Muscle layer of duodenum (tissue), 2 donors: ENCODE measurements around the gene SLC25A6.
A peak's percentile ranks its signal among the peaks of the same experiment; 100 is the strongest.

ENCODE experiments used
- H3K27ac ChIP-seq: one replicate; pipeline ENCODE4 v1.7.0; 2013; ENCODE audit warnings: mild to moderate bottlenecking, low read length
- H3K27me3 ChIP-seq: one replicate; pipeline ENCODE4 v1.7.0; 2013; ENCODE audit warnings: low read depth, mild to moderate bottlenecking, control low read depth, low read length
- H3K36me3 ChIP-seq, 2 donors: one replicate each; pipeline ENCODE4 v1.7.0; 2013; ENCODE audit warnings: low read length in 2 of 2, control low read depth in 1 of 2, mild to moderate bottlenecking in 1 of 2; ENCODE audit not compliant: insufficient read depth in 2 of 2, control insufficient read depth in 1 of 2
- H3K4me1 ChIP-seq, 2 donors: one replicate each; pipeline ENCODE4 v1.7.0; 2013; ENCODE audit warnings: low read length in 2 of 2, mild to moderate bottlenecking in 2 of 2, control low read depth in 1 of 2, moderate library complexity in 1 of 2; ENCODE audit not compliant: insufficient read depth in 2 of 2, control insufficient read depth in 1 of 2
- H3K4me3 ChIP-seq, 2 donors: one replicate each; pipeline ENCODE4 v1.7.0; 2013; ENCODE audit warnings: low read length in 2 of 2, low read depth in 1 of 2, mild to moderate bottlenecking in 1 of 2
- H3K9me3 ChIP-seq, 2 donors: one replicate each; pipeline ENCODE4 v1.7.0; 2013; ENCODE audit warnings: low read length in 2 of 2, control low read depth in 1 of 2, mild to moderate bottlenecking in 1 of 2; ENCODE audit not compliant: control insufficient read depth in 1 of 2
- donor health status: healthy.

SLC25A6 gene

GRCh38 chrX:1422135-1422465 lies 30.2 kb upstream of the SLC25A6 start:
- Histone ChIP-seq H3K4me1 (no peaks in the 10 kb centered on the region), H3K36me3 (peaks cover 25 to 77% of the 10 kb centered on the region in 2 donors), H3K9me3 (peaks cover 0 to 17% of the 10 kb centered on the region in 2 donors), H3K4me3 (no peak overlapping the region), H3K27ac (no peak overlapping the region), H3K27me3 (no peaks in the 10 kb centered on the region)

- Histone ChIP-seq H3K9me3 (peaks cover 0 to 17% of the 10 kb centered on the region in 2 donors), H3K27me3 (no peaks in the 10 kb centered on the region), H3K4me3 (no peak overlapping the region), H3K27ac (no peak overlapping the region), H3K4me1 (no peaks in the 10 kb centered on the region), H3K36me3 (peaks cover 25 to 80% of the 10 kb centered on the region in 2 donors)
These were observed 29.7 kb upstream of the SLC25A6 start for GRCh38 chrX:1421433-1422134.

DNA sequence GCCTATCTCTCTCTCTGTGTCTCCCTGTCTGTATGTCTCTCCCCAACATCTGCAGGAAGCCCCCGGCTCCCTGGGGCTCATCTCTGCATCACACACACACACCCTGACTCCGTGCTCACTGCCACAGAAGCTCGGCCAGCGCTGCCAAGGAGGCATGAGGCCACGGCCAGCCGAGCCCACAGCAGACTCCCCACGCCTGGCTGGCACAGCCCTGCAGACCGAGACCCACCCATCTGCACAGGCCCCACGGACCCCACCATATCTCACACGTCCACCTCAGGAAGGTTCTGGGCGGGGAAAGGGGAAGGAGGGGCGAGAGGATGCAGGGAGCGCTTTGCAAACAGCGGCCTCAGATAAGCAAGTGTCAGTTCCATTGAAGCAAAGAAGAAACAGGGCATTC lies 28.5 kb upstream of the SLC25A6 start:
- H3K27me3 ChIP-seq: no peaks in the 10 kb centered on the region
- H3K4me3 ChIP-seq: no peak overlapping the region
- H3K36me3 ChIP-seq: peaks cover 27 to 79% of the 10 kb centered on the region in 2 donors
- peaks cover 0 to 17% of the 10 kb centered on the region in 2 donors for H3K9me3 ChIP-seq
- H3K27ac ChIP-seq: no peak overlapping the region
- no peaks in the 10 kb centered on the region for H3K4me1 ChIP-seq

GRCh38 chrX:1419545-1420355 lies 27.8 kb upstream of the SLC25A6 start:
- Histone ChIP-seq H3K4me1 (no peaks in the 10 kb centered on the region), H3K36me3 (peaks cover 22 to 73% of the 10 kb centered on the region in 2 donors), H3K27ac (no peak overlapping the region), H3K27me3 (no peaks in the 10 kb centered on the region), H3K9me3 (peaks cover 0 to 17% of the 10 kb centered on the region in 2 donors), H3K4me3 (no peak overlapping the region)

- Histone ChIP-seq H3K36me3 (peaks cover 22 to 75% of the 10 kb centered on the region in 2 donors), H3K4me1 (no peaks in the 10 kb centered on the region), H3K27ac (no peak overlapping the region), H3K4me3 (no peak overlapping the region), H3K9me3 (peaks cover 0 to 17% of the 10 kb centered on the region in 2 donors), H3K27me3 (no peaks in the 10 kb centered on the region)
These were observed 27.1 kb upstream of the SLC25A6 start for GRCh38 chrX:1418901-1419544.

DNA sequence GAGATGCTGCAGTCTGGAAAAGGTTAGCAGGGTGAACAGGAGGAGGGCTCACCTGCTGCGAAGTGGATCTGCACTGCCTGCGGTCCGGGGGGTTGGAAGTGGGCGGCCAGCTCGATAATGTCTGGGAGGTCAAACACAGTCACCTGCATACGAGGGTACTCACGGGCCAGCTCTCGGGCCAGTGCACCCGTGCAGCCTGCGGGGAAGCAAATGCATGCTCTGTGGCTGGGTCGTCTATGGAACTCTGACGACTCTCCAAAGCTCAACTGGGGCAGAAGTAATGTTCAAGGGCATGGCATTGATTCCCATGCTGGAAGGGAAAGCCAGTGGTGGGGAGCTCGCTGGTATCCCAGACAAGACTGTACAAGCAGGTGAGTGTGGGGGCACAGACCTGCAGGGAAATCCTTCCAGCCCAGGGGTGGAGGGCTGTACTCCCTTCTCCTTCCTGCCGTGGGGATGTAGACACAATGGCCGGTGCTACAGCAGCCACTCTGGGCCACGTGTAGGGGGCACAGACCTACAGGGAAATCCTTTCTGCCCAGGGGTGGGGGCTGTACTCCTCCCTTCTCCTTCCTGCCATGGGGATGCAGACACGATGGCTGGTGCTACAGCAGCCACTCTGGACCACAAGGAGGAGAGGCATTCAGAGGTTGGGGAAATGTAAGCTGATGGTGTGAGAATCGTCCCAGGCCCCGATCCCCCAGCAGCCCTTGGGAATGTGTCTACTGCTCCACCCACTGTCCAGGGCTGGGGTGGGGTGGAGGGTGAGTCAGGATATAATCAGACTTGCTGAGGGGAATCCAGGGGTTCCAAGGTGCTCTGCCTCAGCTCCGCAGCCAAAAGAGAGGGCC lies 26.2 kb upstream of the SLC25A6 start:
- H3K27ac ChIP-seq: no peak overlapping the region
- no peaks in the 10 kb centered on the region for H3K4me1 ChIP-seq
- H3K27me3 ChIP-seq: no peaks in the 10 kb centered on the region
- H3K9me3 ChIP-seq: peaks cover 0 to 17% of the 10 kb centered on the region in 2 donors
- H3K36me3 ChIP-seq: peaks cover 22 to 76% of the 10 kb centered on the region in 2 donors
- H3K4me3 ChIP-seq: peak overlapping the region in 1 of 2 donors; percentile 14

DNA sequence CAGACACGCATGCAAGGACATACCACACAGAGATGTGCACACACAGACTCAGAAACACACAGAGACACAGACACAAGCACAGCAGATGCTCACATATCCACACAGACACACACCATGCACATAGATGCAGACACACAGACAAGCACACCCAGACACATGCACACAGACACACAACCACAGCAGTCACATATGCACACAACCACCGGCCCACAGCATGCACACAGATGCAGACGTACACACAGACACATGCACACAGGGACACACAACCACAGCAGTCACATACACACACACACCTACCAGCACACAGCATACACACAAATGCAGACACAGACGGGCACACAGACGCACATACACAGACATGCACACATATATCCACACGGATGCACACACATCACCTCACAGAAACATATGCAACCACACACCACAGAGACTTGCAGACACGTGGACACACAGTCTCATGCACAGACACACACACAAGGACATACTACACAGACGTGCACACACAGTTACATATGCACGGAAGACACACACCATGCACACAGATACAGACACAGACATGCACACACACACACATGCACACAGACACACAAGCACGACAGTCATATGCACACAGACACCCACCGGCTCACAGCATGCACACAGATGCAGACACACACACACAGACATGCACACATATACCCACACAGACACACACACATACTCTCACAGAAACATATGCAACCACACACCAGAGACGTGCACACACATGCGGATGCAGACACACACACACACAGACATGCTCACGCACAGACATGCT lies 25.2 kb upstream of the SLC25A6 start:
- peaks cover 22 to 76% of the 10 kb centered on the region in 2 donors for H3K36me3 ChIP-seq
- H3K9me3 ChIP-seq: peaks cover 0 to 11% of the 10 kb centered on the region in 2 donors
- no peaks in the 10 kb centered on the region for H3K4me1 ChIP-seq
- H3K4me3 ChIP-seq: no peak overlapping the region
- H3K27me3 ChIP-seq: no peaks in the 10 kb centered on the region
- H3K27ac ChIP-seq: no peak overlapping the region

- H3K9me3 ChIP-seq: peaks cover 0 to 4% of the 10 kb centered on the region in 2 donors
- H3K4me1 ChIP-seq: no peaks in the 10 kb centered on the region
- H3K27ac ChIP-seq: no peak overlapping the region
- H3K27me3 ChIP-seq: no peaks in the 10 kb centered on the region
- H3K36me3 ChIP-seq: peaks cover 18 to 70% of the 10 kb centered on the region in 2 donors
- no peak overlapping the region for H3K4me3 ChIP-seq
These were observed 24.4 kb upstream of the SLC25A6 start for GRCh38 chrX:1416327-1416784.

DNA sequence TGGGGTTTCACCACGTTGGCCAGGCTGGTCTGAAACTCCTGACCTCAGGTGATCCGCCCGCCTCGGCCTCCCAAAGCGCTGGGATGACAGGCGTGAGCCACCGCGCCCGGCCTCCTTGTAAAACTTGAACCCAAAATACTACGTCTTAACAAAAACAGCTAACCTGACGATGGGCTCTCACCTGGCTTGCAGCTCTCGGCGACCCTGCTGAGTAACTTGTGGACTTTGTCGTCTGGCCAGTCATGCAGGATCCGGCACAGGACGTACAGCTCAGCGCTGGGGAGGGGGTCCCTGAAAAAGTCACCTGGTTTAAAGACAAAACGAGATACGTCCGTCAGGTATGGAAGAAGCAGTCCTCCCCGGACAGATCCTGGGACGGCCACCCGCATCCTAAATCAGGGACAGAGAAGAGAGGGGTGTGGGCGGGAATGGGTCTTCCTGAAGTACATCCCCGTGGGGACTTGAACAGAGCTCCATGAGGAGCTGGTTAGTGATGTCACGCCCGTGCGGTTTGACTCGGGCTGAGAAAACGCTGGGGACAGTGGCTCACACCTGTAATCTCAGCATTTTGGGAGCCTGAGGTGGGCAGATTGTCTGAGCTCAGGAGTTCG lies 20.7 kb upstream of the SLC25A6 start:
- Histone ChIP-seq H3K27ac (no peak overlapping the region), H3K9me3 (no peaks in the 10 kb centered on the region), H3K4me3 (no peak overlapping the region), H3K4me1 (no peaks in the 10 kb centered on the region), H3K27me3 (no peaks in the 10 kb centered on the region), H3K36me3 (peaks cover 5 to 51% of the 10 kb centered on the region in 2 donors)

- H3K9me3 ChIP-seq: no peaks in the 10 kb centered on the region
- H3K27ac ChIP-seq: no peak overlapping the region
- H3K36me3 ChIP-seq: peaks cover 9 to 54% of the 10 kb centered on the region in 2 donors
- H3K4me3 ChIP-seq: no peak overlapping the region
- no peaks in the 10 kb centered on the region for H3K4me1 ChIP-seq
- no peaks in the 10 kb centered on the region for H3K27me3 ChIP-seq
These were observed 19.4 kb upstream of the SLC25A6 start for GRCh38 chrX:1411326-1411725.
